ENCODE results near the gene LRRC61. TPM values are rescaled to one million over a fixed set of nuclear protein-coding genes. Genes with fewer than 3 reads are reported as not detected.

LRRC61 gene
- 12.9 TPM for total RNA-seq

DNA sequence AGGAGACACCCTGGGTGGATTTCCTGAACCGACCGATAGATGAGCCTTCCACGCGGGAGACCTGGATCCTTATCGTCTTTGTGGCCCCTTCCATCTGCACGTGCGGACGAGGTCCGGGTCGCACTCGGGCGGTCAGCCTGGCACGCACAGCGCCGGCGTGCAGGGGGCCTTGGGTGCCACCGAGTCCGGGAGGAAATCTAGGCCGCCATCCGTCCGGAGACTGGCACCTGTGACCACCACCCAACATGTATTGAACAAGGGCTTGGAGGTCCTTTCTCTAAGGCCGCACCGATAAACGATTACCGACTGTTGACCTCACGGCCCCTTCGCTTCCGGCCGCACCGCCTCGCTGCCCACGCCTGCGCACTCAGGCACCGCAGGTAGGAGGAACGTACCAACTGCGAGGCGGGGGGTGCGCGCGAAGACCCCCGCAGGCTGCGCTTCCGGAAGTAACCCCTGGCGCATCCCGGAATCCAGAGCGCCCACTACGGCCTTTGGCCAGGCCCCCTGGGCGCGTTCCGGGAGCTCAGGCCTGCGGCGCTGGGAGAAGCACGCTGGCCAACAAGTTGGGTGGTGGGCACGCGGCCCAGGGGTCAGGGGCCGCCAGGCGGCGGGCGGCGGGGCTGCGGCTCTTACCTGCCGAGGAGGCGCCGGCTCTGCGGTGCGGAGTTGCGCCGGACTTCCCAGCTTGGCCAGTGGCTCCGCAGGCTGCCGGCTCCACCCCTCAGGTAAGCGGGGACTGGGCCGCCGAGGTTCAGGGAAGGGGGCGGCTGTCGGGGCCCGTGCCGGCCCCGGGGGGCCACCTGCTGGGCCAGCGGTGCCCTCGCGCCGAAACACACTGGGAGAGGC, at the start of gene LRRC61, which contains the start of gene ACTR3C:
Gene LRRC61, plus strand, starts transcription at position 523 of the 849 bp plus-strand sequence. CDS start 13,507 bp downstream, outside the sequence.
Gene ACTR3C, minus strand, starts transcription at position 713 of the 849 bp plus-strand sequence. CDS start 28,249 bp downstream, outside the sequence.

DNA sequence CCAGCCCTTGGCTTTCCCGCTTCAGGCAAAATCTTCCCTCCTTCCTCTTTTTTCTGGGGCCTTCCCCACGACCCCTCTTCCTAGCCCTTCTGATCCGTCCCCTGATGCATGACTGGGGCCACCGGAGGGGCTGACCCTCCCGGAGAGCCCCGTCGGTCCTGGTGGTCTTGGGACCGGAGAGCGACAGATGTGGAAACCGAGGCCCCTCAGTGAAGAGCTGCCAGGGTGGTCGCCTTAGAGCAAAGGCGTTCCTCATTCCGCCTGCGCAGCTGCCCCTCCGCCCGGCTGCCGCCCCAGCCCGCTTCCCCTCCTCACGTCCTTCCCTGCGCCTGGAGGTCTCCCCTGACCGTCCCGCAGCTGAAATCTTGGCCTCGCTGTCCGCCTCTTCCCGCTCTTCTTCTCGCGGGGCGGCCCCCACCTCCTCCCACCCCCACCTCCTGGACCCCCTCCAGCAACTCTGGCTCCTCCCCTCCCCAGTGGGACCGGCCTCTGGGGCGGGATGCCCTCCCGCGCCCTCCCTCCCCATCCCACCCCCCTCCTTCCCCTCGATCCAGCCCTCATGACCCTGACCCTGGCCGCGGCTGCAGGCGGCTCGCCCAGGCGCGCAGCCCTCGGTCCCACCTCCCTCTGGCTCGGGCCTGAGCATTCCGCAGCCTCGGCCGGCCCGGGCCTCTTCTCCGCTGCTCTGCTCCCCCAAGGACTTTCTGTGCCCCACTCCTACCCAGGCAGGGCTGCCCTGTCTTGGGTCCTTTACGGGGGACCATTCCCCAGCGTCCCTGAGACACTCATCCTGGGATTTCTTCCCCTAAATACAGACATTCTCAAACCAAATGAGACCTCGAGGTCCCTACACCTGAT, 18.3 kb downstream of the LRRC61 start, which contains the start of gene RARRES2:
Gene RARRES2, minus strand, starts transcription at position 367 of the 858 bp plus-strand sequence. CDS start 1,020 bp downstream, outside the sequence.

GRCh38 chr7:150368096-150368883, 45.1 kb downstream of the LRRC61 start, which contains the start of gene REPIN1:
Gene REPIN1 (plus strand): TSS chr7:150368822. CDS start chr7:150369712, 890 bp downstream.

DNA sequence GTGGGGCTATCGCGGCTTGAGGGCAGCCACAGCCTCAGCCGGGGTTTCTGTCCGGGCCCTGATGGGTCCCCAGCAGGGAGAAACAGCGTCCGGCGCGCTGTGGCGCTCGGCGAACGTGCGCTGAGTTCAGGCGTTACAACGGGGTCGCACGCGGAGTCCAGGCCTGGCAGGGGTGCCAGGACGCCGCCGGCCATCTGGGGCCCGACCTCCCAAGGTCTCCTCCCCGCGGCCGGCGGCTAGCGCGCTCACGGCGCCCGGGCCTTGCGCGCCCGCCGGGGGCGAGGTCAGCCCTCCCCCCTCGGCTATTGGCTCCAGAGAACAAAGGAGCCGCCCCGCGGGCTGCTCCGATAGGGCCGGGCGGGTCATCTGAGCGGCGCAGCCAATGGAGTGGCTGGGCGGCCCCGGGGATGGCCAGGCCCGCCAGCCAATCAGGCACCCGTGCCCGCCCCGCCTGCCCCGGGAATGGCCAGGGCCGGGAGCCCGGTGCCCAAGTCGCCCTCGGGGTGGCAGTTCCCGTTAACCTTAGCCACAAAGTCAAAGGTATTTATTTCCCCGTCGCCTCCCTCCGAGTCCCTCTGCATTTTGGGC, 55.8 kb downstream of the LRRC61 start, which contains the start of gene ZNF775:
Gene ZNF775, plus strand, starts transcription at position 478 of the 588 bp plus-strand sequence. CDS start 9,141 bp downstream, outside the sequence.

Other genes with a start within 250 kb of the LRRC61 start
- 4.6 TPM for gene ACTR3C, start 190 bp downstream of the LRRC61 start, total RNA-seq
- 10.8 TPM for gene RARRES2, start 18.3 kb downstream of the LRRC61 start, total RNA-seq
- gene REPIN1, start 45.5 kb downstream of the LRRC61 start, total RNA-seq, result 40.4 TPM
- 7.6 TPM for gene ZNF775, start 56.0 kb downstream of the LRRC61 start, total RNA-seq
- gene GIMAP8, start 127.3 kb downstream of the LRRC61 start, total RNA-seq, result 2.8 TPM
- gene GIMAP7, start 191.5 kb downstream of the LRRC61 start, total RNA-seq, result 3.7 TPM
- gene GIMAP4, start 244.0 kb downstream of the LRRC61 start, total RNA-seq, result 10.8 TPM